IMR-90 (cell line): Measurements from ENCODE around the gene CDH16. TPM values are rescaled to one million over a fixed set of nuclear protein-coding genes. Genes with fewer than 3 reads are reported as not detected.

Experiments
- ATAC-seq: fragments of 200-7000 bp; cut with Tn5 transposase; 2 replicates; pipeline ENCODE4 v1.9.1; 2020; ENCODE audit warnings: low read depth, mild to moderate bottlenecking, moderate library complexity
- BruUV-seq: library from RNA; stranded (reverse); fragments of 400-500 nt; replicated peaks from 2 replicates; lab custom pipeline; 2021; lab: Mats Ljungman, UMichigan
- CTCF ChIA-PET: fragments of 300-600 bp; formaldehyde crosslinking; extraction: SDS; loops from one replicate; lab custom pipeline; 2021; ENCODE audit warnings: antibody characterized with exemption; lab: Yijun Ruan, JAX
- POLR2A ChIA-PET: fragments of 300-600 bp; sonication (Branson Sonifier 250); formaldehyde crosslinking; loops from one replicate; lab custom pipeline; 2022; ENCODE audit warnings: antibody characterized with exemption; ENCODE audit not compliant: unreplicated experiment; lab: Charles Lee
- DNase-seq: peaks from one replicate; pipeline ENCODE4 v3.0.0; 2013
- H2AFZ ChIP-seq: replicated peaks from 2 replicates; pipeline ENCODE3; 2013; ENCODE audit warnings: low read length, mild to moderate bottlenecking; ENCODE audit not compliant: poor library complexity
- H2AK5ac ChIP-seq: 2 replicates; pipeline ENCODE4 v1.6.1; 2013; ENCODE audit warnings: low read depth, low read length, inconsistent platforms
- H2AK9ac ChIP-seq: replicated peaks from 2 replicates; pipeline ENCODE3; 2013; ENCODE audit warnings: mild to moderate bottlenecking, low read depth, low read length, moderate library complexity; ENCODE audit not compliant: poor library complexity
- H2BK120ac ChIP-seq: 2 replicates; pipeline ENCODE4 v1.6.1; 2013; ENCODE audit warnings: low read depth, low read length, inconsistent platforms
- H2BK15ac ChIP-seq: 3 replicates; pipeline ENCODE4 v1.6.1; 2013; ENCODE audit warnings: low read depth, low read length, inconsistent platforms
- H2BK20ac ChIP-seq: 2 replicates; pipeline ENCODE4 v1.6.1; 2013; ENCODE audit warnings: low read depth, mild to moderate bottlenecking, inconsistent platforms, low read length, moderate library complexity
- H2BK5ac ChIP-seq: 2 replicates; pipeline ENCODE4 v1.6.1; 2013; ENCODE audit warnings: mild to moderate bottlenecking, low read depth, low read length, inconsistent platforms; ENCODE audit not compliant: poor library complexity, severe bottlenecking
- H3K14ac ChIP-seq: replicated peaks from 2 replicates; pipeline ENCODE4 v1.6.1; 2013; ENCODE audit warnings: low read depth, low read length, inconsistent platforms
- H3K18ac ChIP-seq: 2 replicates; pipeline ENCODE4 v1.6.1; 2013; ENCODE audit warnings: low read depth, low read length, control low read depth
- H3K23ac ChIP-seq: 2 replicates; pipeline ENCODE4 v1.6.1; 2013; ENCODE audit warnings: low read depth, low read length, inconsistent platforms
- H3K27ac ChIP-seq: 2 replicates; pipeline ENCODE4 v1.5.1; 2013; ENCODE audit warnings: mild to moderate bottlenecking, control low read depth, low read length; ENCODE audit not compliant: insufficient read depth
- H3K27me3 ChIP-seq: 2 replicates; pipeline ENCODE4 v1.6.1; 2013; ENCODE audit warnings: low read length; ENCODE audit not compliant: control insufficient read depth, insufficient read depth
- H3K36me3 ChIP-seq: 2 replicates; pipeline ENCODE4 v1.6.1; 2013; ENCODE audit warnings: low read length, mixed read lengths; ENCODE audit not compliant: control insufficient read depth, insufficient read depth
- H3K4ac ChIP-seq: 2 replicates; pipeline ENCODE4 v1.6.1; 2013; ENCODE audit warnings: low read depth, low read length, inconsistent platforms
- H3K4me1 ChIP-seq: 2 replicates; pipeline ENCODE4 v1.6.1; 2013; ENCODE audit warnings: low read length, mixed read lengths; ENCODE audit not compliant: control insufficient read depth, insufficient read depth
- H3K4me2 ChIP-seq: 2 replicates; pipeline ENCODE4 v1.6.1; 2013; ENCODE audit warnings: low read depth, mild to moderate bottlenecking, control low read depth, low read length, moderate library complexity
- H3K4me3 ChIP-seq: 2 replicates; pipeline ENCODE4 v1.5.1; 2013; ENCODE audit warnings: low read depth, mild to moderate bottlenecking, control low read depth, low read length, moderate library complexity; ENCODE audit not compliant: insufficient read depth
- H3K56ac ChIP-seq: 2 replicates; pipeline ENCODE4 v1.6.1; 2013; ENCODE audit warnings: low read length, inconsistent platforms; ENCODE audit not compliant: insufficient read depth; ENCODE audit errors: extremely low read depth
- H3K79me1 ChIP-seq, 2 experiments: 2 replicates each; pipeline ENCODE4 v1.6.1; 2013; ENCODE audit warnings: low read length in 2 of 2, inconsistent platforms in 1 of 2, low read depth in 1 of 2
- H3K9ac ChIP-seq: 2 replicates; pipeline ENCODE4 v1.6.1; 2013; ENCODE audit warnings: low read depth, low read length, control low read depth
- H3K9me1 ChIP-seq: 2 replicates; pipeline ENCODE4 v1.6.1; 2013; ENCODE audit warnings: low read length, inconsistent platforms; ENCODE audit not compliant: insufficient read depth
- H3K9me3 ChIP-seq: 2 replicates; pipeline ENCODE4 v1.6.1; 2013; ENCODE audit warnings: low read length; ENCODE audit not compliant: control insufficient read depth, insufficient read depth
- H4K20me1 ChIP-seq: 2 replicates; pipeline ENCODE4 v1.6.1; 2013; ENCODE audit warnings: low read length, inconsistent platforms; ENCODE audit not compliant: insufficient read depth
- H4K5ac ChIP-seq: 2 replicates; pipeline ENCODE4 v1.6.1; 2013; ENCODE audit warnings: mild to moderate bottlenecking, low read depth, low read length, control low read depth
- H4K8ac ChIP-seq, 2 experiments: 2 replicates each; pipeline ENCODE4 v1.6.1; 2013; ENCODE audit warnings: low read depth in 2 of 2, low read length in 2 of 2, control low read depth in 1 of 2, inconsistent platforms in 1 of 2
- H4K91ac ChIP-seq: 2 replicates; pipeline ENCODE4 v1.6.1; 2013; ENCODE audit warnings: low read depth, low read length, inconsistent platforms; ENCODE audit not compliant: insufficient read depth
- BHLHE40 ChIP-seq: fragments of 150-350 bp; IDR thresholded peaks from 2 replicates; pipeline ENCODE4 v1.6.1; 2016; ENCODE audit warnings: mild to moderate bottlenecking, low read depth, low read length
- CHD1 ChIP-seq: IDR thresholded peaks from 2 replicates; pipeline ENCODE4 v1.6.1; 2012; ENCODE audit warnings: low read depth, low read length, improper control_type of control experiment
- FOS ChIP-seq: fragments of 150-350 bp; IDR thresholded peaks from 2 replicates; pipeline ENCODE4 v1.6.1; 2016; ENCODE audit warnings: low read depth, low read length
- RCOR1 ChIP-seq: IDR thresholded peaks from 2 replicates; pipeline ENCODE4 v1.6.1; 2012; ENCODE audit warnings: mild to moderate bottlenecking, low read length, improper control_type of control experiment; ENCODE audit not compliant: insufficient replicate concordance
- whole genome bisulfite sequencing, 2 experiments: methylation state at CpG; one replicate each; pipeline versions ENCODE4 v1.1.5 to v1.1.7; 2013; ENCODE audit warnings: missing lambda C conversion rate in 2 of 2; ENCODE audit not compliant: insufficient read length in 1 of 2; ENCODE audit errors: extremely low coverage in 2 of 2; 5-methylcytosine and 5-hydroxymethylcytosine counted together
- dilution Hi-C: fragments of 300-500 bp; cut with HindIII; formaldehyde crosslinking; loops from one replicate; pipeline ENCODE4 v1.14.3; 2018; ENCODE audit warnings: low sequenced_read_pairs; ENCODE audit not compliant: unreplicated experiment
- in situ Hi-C: fragments of 300-500 bp; cut with MboI; formaldehyde crosslinking; loops from 3 replicates; pipeline ENCODE4 v1.14.3; 2019; ENCODE audit warnings: low sequenced_read_pairs, inconsistent platforms, mixed read lengths
- intact Hi-C: fragments of 100-400 bp; cut with micrococcal nuclease; formaldehyde crosslinking; loops from 2 replicates; pipeline ENCODE4 v1.10.0; 2022
- polyA plus RNA-seq, 3 experiments: library from polyadenylated mRNA; depleted of rRNA; stranded (reverse); fragments of >200 nt; gene quantifications; 2 replicates each; pipeline ENCODE4 v1.2.3, GENCODE V29; 2012; ENCODE audit warnings: low replicate concordance in 1 of 3
- total RNA-seq: library from RNA; depleted of rRNA; stranded (reverse); fragments of >200 nt; gene quantifications from 2 replicates; pipeline ENCODE4 v1.2.3, GENCODE V29; 2012

Gene CDH16
- total and polyA plus RNA-seq, 2 of the 4 experiments (the other 2 are of a cell fraction): not detected

GRCh38 chr16:66942981-66943380 lies 24.3 kb upstream of the CDH16 start:
- Histone ChIP-seq H3K4me3 (no peak overlapping the region), H3K27ac (no peak overlapping the region), H3K36me3 (peaks cover 58% of the 10 kb centered on the region), H4K20me1 (peaks cover 6% of the 10 kb centered on the region; the same call in 1 of the 2 replicates), H3K9me3 (no peaks in the 10 kb centered on the region), H3K9ac (no peak overlapping the region), H2BK120ac (no peak overlapping the region), H3K79me1 (peaks cover 6 to 32% of the 10 kb centered on the region in 2 experiments), H2BK20ac (no peak overlapping the region), H3K56ac (no peak overlapping the region), H2AFZ (peak overlapping the region; percentile 35), H4K91ac (no peak overlapping the region), H2BK5ac (no peak overlapping the region), H3K9me1 (peaks cover 7% of the 10 kb centered on the region; the same call in 1 of the 2 replicates), H2BK15ac (no peak overlapping the region), H3K14ac (no peak overlapping the region), H4K8ac (no peak overlapping the region), H4K5ac (no peak overlapping the region), H3K23ac (no peak overlapping the region), H3K18ac (no peak overlapping the region), H3K27me3 (no peaks in the 10 kb centered on the region), H3K4me1 (0 out of 2 replicates have a peak, but pooled peaks cover 2% of the 10 kb centered on the region), H3K4ac (no peak overlapping the region), H2AK5ac (no peak overlapping the region), H2AK9ac (no peak overlapping the region), H3K4me2 (no peak overlapping the region)
- in situ Hi-C loops: no loop called here
- no peak for TF ChIP-seq CHD1
- no peak for TF ChIP-seq FOS
- TF ChIP-seq BHLHE40: no peak
- TF ChIP-seq RCOR1: no peak
- ChIA-PET POLR2A (no interaction called here), CTCF (no interaction called here)
- ATAC-seq (no peak), DNase-seq (no peak)
- BruUV-seq: no TSS peak
- intact Hi-C loops: no loop called here
- 95% methylated on average over 3 of the region's 5 CpGs; no CpG with 5 or more reads in 1 of the 2 experiments for WGBS, 2 experiments
- dilution Hi-C loops: no loop called here
